Thoracic aorta (tissue), 2 donors: ENCODE data around the gene GALNT2. TPM values are rescaled to one million over a fixed set of nuclear protein-coding genes. Genes with fewer than 3 reads are reported as not detected.

Experiments
- ATAC-seq: fragments of 150-250 bp; one replicate; pipeline ENCODE4 v1.8.0; 2017; ENCODE audit warnings: low read depth; ENCODE audit not compliant: insufficient number of reproducible peaks, low FRiP score
- DNase-seq: peaks from one replicate; pipeline ENCODE4 v3.0.0-alpha.2; 2020; ENCODE audit warnings: low spot score
- H3K27ac ChIP-seq, 2 donors: fragments of 200-600 bp; sonication (generic); 1 replicate in 1 of 2; 2 replicates in 1 of 2; pipeline ENCODE4 v1.5.1; 2016; ENCODE audit warnings: mild to moderate bottlenecking in 2 of 2, moderate library complexity in 2 of 2
- H3K27me3 ChIP-seq: fragments of 200-600 bp; sonication (generic); replicated peaks from 2 replicates; pipeline ENCODE4 v1.6.0; 2016; ENCODE audit warnings: mild to moderate bottlenecking; ENCODE audit not compliant: insufficient read depth
- H3K36me3 ChIP-seq: fragments of 200-600 bp; sonication (generic); one replicate; pipeline ENCODE4 v1.5.1; 2016
- H3K4me1 ChIP-seq, 2 donors: fragments of 200-600 bp; sonication (generic); 1 replicate in 1 of 2; 2 replicates in 1 of 2; pipeline versions ENCODE4 v1.5.1 to v1.6.0; 2016; ENCODE audit warnings: low read depth in 2 of 2, mild to moderate bottlenecking in 1 of 2; ENCODE audit not compliant: control insufficient read depth in 1 of 2
- H3K4me3 ChIP-seq: fragments of 200-600 bp; sonication (generic); 2 replicates; pipeline ENCODE4 v1.5.1; 2016; ENCODE audit warnings: mild to moderate bottlenecking
- H3K9me3 ChIP-seq: fragments of 200-600 bp; sonication (generic); 2 replicates; pipeline ENCODE4 v1.5.1; 2016
- CTCF ChIP-seq: fragments of 200-600 bp; sonication (generic); IDR thresholded peaks from one replicate; pipeline ENCODE4 v1.5.1; 2019; ENCODE audit warnings: antibody characterized with exemption
- total RNA-seq, 2 donors: library from RNA; depleted of rRNA; stranded (reverse); fragments of >200 nt; gene quantifications; one replicate each; pipeline versions ENCODE4 v1.1.0 to v1.2.3, GENCODE V29; 2016

GALNT2 gene
- total RNA-seq, 2 donors from 2014 or later, result 113 to 148 TPM

- TF ChIP-seq CTCF, result no peak
- Histone ChIP-seq H3K27ac (peak overlapping the region in 1 of 2 donors; percentile 97), H3K9me3 (no peaks in the 10 kb centered on the region), H3K4me1 (peaks cover 7 to 72% of the 10 kb centered on the region in 2 donors), H3K36me3 (no peaks in the 10 kb centered on the region), H3K27me3 (no peaks in the 10 kb centered on the region), H3K4me3 (no peak overlapping the region)
- ATAC-seq (no peak), DNase-seq (no peak)
These were observed 24.6 kb downstream of the GALNT2 start for GRCh38 chr1:230091473-230092231.

DNA sequence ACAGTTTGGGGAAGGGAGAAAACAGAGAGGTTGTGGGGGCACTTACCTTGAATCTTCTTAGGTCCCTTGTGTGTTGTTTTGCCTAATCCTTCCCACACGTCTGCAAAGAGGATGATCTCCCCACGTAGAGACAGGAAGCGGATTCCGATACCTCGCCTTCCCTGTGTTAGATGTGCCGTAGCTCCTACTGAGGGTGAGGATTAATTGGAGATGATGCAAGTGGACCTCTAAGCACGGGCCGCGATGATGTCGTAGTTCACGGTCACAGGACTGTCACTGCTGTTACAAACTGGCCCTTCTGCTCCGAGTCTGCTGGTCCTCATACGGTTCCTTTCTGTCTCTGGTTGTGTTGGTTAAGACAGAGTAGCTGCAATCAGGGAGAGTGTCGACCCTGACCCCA lies 27.7 kb downstream of the GALNT2 start:
- Histone ChIP-seq H3K4me3 (no peak overlapping the region), H3K4me1 (peaks cover 2 to 41% of the 10 kb centered on the region in 2 donors), H3K36me3 (no peaks in the 10 kb centered on the region), H3K27ac (no peak overlapping the region), H3K9me3 (no peaks in the 10 kb centered on the region), H3K27me3 (no peaks in the 10 kb centered on the region)
- no peak for TF ChIP-seq CTCF
- ATAC-seq, result no peak
- DNase-seq, result no peak

GRCh38 chr1:230095938-230096337 lies 28.9 kb downstream of the GALNT2 start:
- no peak for DNase-seq
- no peak for TF ChIP-seq CTCF

DNA sequence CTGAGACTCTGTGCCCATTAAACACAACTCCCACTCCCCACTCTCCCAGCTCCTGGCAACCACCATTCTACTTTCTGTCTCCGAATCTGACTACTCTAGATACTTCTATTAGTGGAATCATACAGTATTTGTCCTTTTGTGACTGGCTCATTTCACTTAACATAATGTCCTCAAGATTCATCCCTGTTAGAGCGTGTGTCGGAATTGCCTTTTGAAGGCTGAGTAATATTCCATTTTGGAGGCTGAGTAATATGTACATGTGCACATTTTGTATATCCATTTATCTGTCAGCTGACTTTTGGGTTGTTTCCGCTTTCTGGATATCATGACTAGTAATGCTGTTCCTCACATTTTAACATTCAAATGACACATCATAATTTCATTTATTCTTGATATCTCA lies 30.3 kb downstream of the GALNT2 start:
- DNase-seq (no peak), ATAC-seq (no peak)
- H3K27ac ChIP-seq, result no peak overlapping the region
- peaks cover 7 to 29% of the 10 kb centered on the region in 2 donors for H3K4me1 ChIP-seq
- TF ChIP-seq CTCF, result no peak
- H3K9me3 ChIP-seq, result no peaks in the 10 kb centered on the region
- no peaks in the 10 kb centered on the region for H3K27me3 ChIP-seq
- no peak overlapping the region for H3K4me3 ChIP-seq
- no peaks in the 10 kb centered on the region for H3K36me3 ChIP-seq

More at GRCh38 chr1:230095938-230096337, 28.9 kb downstream of the GALNT2 start:
- no peak overlapping the region for H3K4me3 ChIP-seq
- peaks cover 0 to 29% of the 10 kb centered on the region in 2 donors for H3K4me1 ChIP-seq
- no peak overlapping the region for H3K27ac ChIP-seq
- H3K9me3 ChIP-seq, result no peaks in the 10 kb centered on the region
- H3K36me3 ChIP-seq, result no peaks in the 10 kb centered on the region
- no peaks in the 10 kb centered on the region for H3K27me3 ChIP-seq
- ATAC-seq, result no peak

GRCh38 chr1:230098723-230099122 lies 31.7 kb downstream of the GALNT2 start:
- H3K4me1 ChIP-seq, result peaks cover 13 to 29% of the 10 kb centered on the region in 2 donors
- no peak for DNase-seq
- no peaks in the 10 kb centered on the region for H3K9me3 ChIP-seq
- H3K27me3 ChIP-seq, result no peaks in the 10 kb centered on the region
- no peak overlapping the region for H3K4me3 ChIP-seq
- TF ChIP-seq CTCF, result no peak
- ATAC-seq, result no peak
- H3K27ac ChIP-seq, result no peak overlapping the region
- no peaks in the 10 kb centered on the region for H3K36me3 ChIP-seq
